ENCODE data around the gene SLC22A3.

- TF ChIP-seq CTCF (IDR thresholded peaks at IDR 0.05 in 2 of 3, conservative IDR thresholded peaks at IDR 0.05 in 1 of 3; ENCODE audit: borderline replicate concordance in 1 of 3, insufficient read depth in 1 of 3, low read depth in 2 of 3, low read length in 2 of 3) (no peak), CBX3 (IDR thresholded peaks at IDR 0.05; ENCODE audit: low read depth) (no peak), EZH2phosphoT487 (IDR thresholded peaks at IDR 0.05; ENCODE audit: borderline replicate concordance) (no peak), YY1 (IDR thresholded peaks at IDR 0.05; ENCODE audit: extremely low read depth, insufficient replicate concordance, low read depth, low read length) (no peak), POLR2AphosphoS5 (IDR thresholded peaks at IDR 0.05; ENCODE audit: low read depth, low read length) (no peak), SP1 (IDR thresholded peaks at IDR 0.05; ENCODE audit: low read depth) (no peak), EZH2 (IDR thresholded peaks at IDR 0.05) (no peak), MAX (IDR thresholded peaks at IDR 0.05) (no peak), ZFX (IDR thresholded peaks at IDR 0.05) (no peak)
Measured at GRCh38 chr6:160421854-160422253, 73.7 kb downstream of the SLC22A3 start.
